ENCODE results near the gene NFILZ.

The NFILZ gene

DNA sequence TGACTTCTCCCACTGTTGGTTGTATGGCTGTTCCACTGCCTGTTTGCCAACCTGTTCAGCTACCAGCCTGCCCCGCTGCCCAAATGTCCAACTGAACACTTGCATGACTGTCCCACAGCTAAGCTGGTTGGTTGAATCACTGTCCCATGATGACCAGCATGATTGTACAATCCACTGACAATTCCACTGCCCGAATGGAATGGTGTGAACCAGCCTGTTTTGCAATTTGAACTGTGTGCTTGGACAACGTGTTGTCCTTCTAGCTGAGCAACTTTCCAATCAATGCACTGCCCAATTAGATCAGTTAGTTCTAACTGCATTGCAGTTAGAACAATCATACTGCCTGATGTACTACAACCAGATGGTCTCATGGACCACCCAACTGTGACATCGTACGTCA lies 28.6 kb upstream of the NFILZ start:
- no peak for TF ChIP-seq JUND (IDR thresholded peaks at IDR 0.05; ENCODE audit: low read depth)
- peak in 1 of 2 experiments; percentile 56 for DNase-seq (ENCODE audit: low read depth in 1 of 2, low spot score in 1 of 2)
- in situ Hi-C loops (cut with HindIII; ENCODE audit: low pct_unique_long_range_greater_than_20kb, low sequenced_read_pairs) = no loop called here

DNA sequence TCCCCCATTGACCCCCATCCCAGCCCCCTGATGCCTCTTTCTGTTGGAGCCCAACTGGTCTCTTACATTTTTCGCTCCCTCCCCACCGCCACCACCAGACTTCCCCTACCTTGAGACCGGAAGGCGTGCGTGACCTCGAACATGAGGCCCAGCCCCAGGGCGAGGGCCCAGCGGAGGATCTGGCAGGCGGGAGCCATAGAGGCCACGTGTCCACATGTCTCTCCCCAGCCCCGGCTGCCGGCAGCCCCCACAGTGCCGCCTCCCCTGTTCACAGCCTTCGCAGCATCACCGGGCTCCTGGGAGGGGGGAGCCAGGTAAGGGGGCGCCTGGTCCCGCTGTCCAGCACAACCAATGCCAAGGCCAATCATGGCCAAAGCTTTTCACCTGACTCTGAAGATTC lies 24.9 kb upstream of the NFILZ start:
- TF ChIP-seq JUND (IDR thresholded peaks at IDR 0.05; ENCODE audit: low read depth) = no peak
- in situ Hi-C loops (cut with HindIII; ENCODE audit: low pct_unique_long_range_greater_than_20kb, low sequenced_read_pairs) = no loop called here
- no peak for DNase-seq (ENCODE audit: low read depth in 1 of 2, low spot score in 1 of 2)

DNA sequence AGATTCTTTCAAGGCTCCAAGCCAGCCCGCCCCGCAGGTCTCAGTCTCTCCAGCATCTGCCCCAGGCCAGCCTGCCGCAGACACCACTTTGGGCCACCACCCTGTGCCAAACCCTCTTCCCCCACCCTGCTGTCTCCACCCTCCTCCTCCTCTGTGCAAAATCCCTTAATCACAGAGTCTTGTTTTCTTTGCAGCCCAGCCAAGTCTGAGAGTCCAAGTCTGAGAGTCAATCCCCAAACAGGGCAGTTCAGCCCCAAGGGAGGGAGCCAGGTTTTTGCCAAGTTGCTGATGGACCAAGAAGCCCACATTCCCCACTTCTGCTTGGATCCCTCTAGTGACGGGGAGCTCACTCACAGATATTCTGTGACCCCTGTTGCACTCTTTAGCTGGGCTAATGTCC lies 23.0 kb upstream of the NFILZ start:
- in situ Hi-C loops (cut with HindIII; ENCODE audit: low pct_unique_long_range_greater_than_20kb, low sequenced_read_pairs) = no loop called here
- TF ChIP-seq JUND (IDR thresholded peaks at IDR 0.05; ENCODE audit: low read depth) = no peak
- DNase-seq (ENCODE audit: low read depth in 1 of 2, low spot score in 1 of 2) = no peak

DNA sequence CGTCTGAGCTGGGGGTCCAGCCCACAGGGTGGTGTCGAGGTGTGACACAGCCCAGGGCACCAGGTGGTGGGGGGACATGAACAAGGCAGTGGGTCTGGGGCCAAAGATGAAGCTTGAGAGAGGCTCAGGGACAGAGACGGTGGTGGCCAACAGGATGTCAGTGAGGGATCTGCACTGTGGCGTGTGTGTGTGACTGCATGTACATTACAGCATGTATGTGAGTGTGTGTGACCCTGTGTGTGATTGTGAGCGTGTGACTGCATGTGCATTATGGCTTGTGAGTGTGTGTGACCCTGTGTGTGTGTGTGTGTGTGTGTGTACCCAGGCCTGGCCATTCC lies 21.5 kb upstream of the NFILZ start:
- in situ Hi-C loops (cut with HindIII; ENCODE audit: low pct_unique_long_range_greater_than_20kb, low sequenced_read_pairs) = no loop called here
- no peak for TF ChIP-seq JUND (IDR thresholded peaks at IDR 0.05; ENCODE audit: low read depth)
- DNase-seq (ENCODE audit: low read depth in 1 of 2, low spot score in 1 of 2) = no peak

DNA sequence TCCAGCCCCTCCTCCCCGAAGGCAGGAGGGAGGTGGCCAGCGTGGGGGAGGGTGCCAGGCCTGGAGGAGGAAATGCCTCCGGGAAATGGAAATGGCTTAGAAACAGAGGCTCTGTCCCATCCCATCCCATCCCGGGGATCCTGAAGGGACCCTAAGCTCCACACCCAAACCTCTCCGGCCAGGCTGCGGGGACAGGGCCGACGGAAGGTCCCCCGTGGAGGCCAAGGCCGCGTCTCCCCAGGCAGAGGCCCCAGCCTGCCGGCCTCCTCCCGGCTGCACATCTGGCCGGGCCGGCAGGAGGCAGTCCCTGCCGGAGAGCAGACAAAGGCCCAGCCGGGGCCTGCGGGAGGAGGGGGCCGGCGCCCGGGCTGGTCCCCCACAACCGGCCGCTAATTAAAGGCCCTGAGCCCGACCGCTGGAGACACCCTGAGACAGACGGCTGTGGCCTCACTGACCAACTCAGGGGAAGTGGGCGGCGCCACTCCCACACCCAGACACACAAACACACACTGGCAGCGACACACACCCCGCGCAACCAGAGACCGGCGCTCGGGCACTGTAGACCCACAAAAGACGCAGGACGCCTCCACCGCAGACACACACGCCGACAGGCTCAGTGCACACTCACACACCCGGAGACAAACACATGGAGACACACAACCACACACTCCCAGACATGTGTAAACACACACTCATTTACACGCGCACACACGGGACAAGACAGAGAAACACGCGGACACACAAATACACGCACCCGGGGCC lies 21.0 kb upstream of the NFILZ start:
- in situ Hi-C loops (cut with HindIII; ENCODE audit: low pct_unique_long_range_greater_than_20kb, low sequenced_read_pairs) = no loop called here

DNA sequence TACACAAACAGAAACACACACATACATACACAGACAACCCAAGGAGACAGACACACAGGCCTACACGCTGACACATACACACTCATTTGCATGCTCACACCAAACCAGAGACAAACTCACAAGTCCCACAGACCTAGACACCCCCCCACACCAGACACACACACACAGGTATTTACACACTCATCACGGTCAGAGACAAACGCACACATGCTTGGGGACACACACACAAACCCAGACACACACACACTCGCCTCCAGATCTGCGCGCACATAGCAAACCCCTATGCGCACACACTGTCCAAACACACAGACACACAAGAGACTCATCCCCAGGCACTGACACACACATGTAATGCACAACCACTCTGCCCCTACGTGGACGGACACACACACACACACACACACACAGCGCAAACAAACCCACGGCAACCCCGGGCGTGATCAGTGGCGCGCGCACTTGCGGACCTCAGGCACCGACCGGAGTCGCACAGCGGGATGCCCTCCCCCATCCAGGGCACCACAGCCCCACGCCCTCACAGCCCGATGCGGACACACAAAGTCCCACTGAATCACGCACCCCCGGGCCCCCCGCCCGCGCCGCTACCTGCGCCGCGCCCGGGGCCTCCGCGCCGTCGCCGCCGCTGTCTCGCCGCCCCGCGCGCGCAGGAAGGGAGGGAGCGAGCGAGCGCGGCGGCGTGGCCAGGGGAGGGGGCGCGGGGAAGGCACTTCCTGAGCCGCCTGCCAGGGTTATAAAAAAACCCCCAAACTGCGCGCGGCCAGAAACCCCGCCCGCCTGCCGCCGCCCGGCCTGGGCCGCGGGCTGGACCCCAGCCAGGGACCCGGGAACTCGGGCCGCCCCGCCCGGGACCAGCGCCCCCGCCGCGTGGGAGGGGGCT lies 20.1 kb upstream of the NFILZ start, which contains the start of gene ADAMTS10:
Gene ADAMTS10, minus strand, starts transcription at position 675 of the 895 bp plus-strand sequence. CDS start 5,005 bp downstream, outside the sequence.
- in situ Hi-C loops (cut with HindIII; ENCODE audit: low pct_unique_long_range_greater_than_20kb, low sequenced_read_pairs) = no loop called here
- no peak for TF ChIP-seq JUND (IDR thresholded peaks at IDR 0.05; ENCODE audit: low read depth)
- DNase-seq (ENCODE audit: low read depth in 1 of 2, low spot score in 1 of 2) = peak in 1 of 2 experiments; percentile 19

More for the DNA sequence above, 21.0 kb upstream of the NFILZ start:
- no peak for TF ChIP-seq JUND (IDR thresholded peaks at IDR 0.05; ENCODE audit: low read depth)
- peak in 1 of 2 experiments; percentile 36 for DNase-seq (ENCODE audit: low read depth in 1 of 2, low spot score in 1 of 2)

DNA sequence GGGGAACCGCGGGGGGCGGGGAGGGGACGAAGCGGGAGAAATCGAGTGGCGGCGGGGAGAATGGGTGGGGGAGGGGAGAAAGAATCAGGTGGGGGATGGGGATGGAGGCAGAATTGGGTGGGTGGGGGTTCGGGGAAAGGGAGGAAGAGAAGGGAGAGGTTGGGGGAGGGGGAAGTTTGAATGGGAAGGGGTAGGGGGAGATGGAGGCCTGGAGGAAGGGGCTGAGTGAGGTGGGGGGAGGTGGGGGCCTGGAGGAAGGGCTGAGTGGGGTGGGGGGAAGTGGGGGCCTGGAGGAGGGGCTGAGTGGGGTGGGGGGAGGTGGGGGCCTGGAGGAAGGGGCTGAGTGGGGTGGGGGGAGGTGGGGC lies 19.5 kb upstream of the NFILZ start:
- in situ Hi-C loops (cut with HindIII; ENCODE audit: low pct_unique_long_range_greater_than_20kb, low sequenced_read_pairs) = no loop called here
- TF ChIP-seq JUND (IDR thresholded peaks at IDR 0.05; ENCODE audit: low read depth) = no peak
- DNase-seq (ENCODE audit: low read depth in 1 of 2, low spot score in 1 of 2) = no peak

DNA sequence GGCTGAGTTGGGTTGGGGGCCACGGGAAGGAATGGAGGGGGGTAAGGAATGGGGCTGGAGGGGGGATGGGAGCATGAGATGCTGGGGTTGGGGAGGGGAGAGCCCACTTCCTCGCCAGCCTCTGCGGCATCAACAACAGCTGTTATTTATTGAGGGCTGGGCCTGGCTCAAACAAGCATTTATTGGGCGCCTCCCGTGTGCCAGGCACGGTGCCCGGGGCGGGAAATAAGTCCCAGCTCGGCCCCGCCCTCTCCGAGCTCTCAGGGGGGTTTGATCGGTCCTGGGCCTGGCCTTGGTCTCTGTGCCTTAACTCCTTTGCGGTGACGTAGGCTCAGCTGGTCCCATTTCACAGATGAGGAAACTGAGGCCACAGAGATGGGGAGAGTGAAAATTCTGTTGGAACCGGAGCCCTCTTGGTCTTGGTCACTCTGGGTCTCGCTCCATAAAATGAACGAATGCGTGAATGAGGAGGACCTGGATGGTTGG lies 19.0 kb upstream of the NFILZ start:
- no peak for TF ChIP-seq JUND (IDR thresholded peaks at IDR 0.05; ENCODE audit: low read depth)
- no peak for DNase-seq (ENCODE audit: low read depth in 1 of 2, low spot score in 1 of 2)
- in situ Hi-C loops (cut with HindIII; ENCODE audit: low pct_unique_long_range_greater_than_20kb, low sequenced_read_pairs) = no loop called here

DNA sequence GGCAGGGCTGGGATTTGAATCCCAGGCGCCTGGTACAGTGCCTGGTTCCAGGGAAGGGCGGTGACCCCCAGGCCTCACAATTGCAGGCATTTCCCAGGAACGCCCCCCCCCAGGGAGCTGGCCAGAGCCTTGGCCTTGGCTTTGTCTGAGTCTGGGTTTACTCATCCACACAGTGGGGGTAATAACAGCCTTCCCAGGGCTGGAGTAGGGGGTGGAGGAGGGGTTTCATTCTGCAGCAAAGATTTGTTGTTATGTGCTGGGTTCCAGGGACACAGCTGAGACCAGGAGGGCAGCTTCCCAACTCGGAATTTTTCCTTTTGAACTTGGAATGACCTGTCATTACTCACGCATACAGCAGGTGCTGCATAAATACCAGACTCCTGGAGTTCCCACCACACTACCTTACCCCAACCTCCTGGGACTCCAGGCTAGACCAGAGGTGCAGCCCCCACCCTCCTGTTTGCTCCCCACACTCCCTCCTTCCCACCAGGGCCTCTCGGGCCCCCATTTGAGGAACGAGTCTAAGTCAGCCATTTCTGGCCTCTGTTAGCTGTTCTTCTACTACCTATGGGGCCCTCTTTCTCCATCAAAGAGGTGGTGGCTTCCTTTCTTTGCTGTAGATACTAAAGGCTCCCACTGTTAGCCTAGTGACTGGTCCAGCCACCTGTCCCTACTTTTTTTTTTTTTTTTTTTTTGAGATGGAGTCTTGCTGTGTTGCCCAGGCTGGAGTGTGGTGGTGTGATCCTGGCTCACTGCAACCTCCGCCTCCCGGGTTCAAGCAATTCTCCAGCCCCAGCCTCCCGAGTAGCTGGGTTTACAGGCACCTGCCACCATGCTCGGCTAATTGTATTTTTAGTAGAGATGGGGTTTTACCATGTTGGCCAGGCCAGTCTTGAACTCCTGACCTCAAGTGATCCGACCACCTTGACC lies 18.3 kb upstream of the NFILZ start:
- DNase-seq (ENCODE audit: low read depth in 1 of 2, low spot score in 1 of 2) = peak in 1 of 2 experiments; percentile 21
- in situ Hi-C loops (cut with HindIII; ENCODE audit: low pct_unique_long_range_greater_than_20kb, low sequenced_read_pairs) = no loop called here

DNA sequence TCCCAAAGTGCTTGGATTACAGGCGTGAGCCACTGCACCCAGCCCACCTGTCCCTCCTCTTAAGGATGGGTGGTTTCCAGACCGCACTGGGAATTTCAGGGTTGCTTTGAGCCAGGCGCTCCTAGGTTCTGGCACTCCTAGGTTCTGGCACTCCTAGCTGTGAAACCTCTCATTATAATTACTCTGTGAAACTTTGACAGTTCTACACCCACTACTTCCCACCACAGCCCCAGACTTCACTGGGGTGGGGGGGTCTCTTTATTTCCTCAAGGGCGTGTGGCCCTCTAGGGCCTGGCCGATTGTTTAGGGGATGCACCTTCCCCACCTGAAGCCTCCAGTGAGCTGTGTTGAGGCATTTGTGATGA lies 17.6 kb upstream of the NFILZ start:
- DNase-seq (ENCODE audit: low read depth in 1 of 2, low spot score in 1 of 2) = no peak
- in situ Hi-C loops (cut with HindIII; ENCODE audit: low pct_unique_long_range_greater_than_20kb, low sequenced_read_pairs) = no loop called here
- no peak for TF ChIP-seq JUND (IDR thresholded peaks at IDR 0.05; ENCODE audit: low read depth)

More for the DNA sequence above, 18.3 kb upstream of the NFILZ start:
- TF ChIP-seq JUND (IDR thresholded peaks at IDR 0.05; ENCODE audit: low read depth) = no peak

DNA sequence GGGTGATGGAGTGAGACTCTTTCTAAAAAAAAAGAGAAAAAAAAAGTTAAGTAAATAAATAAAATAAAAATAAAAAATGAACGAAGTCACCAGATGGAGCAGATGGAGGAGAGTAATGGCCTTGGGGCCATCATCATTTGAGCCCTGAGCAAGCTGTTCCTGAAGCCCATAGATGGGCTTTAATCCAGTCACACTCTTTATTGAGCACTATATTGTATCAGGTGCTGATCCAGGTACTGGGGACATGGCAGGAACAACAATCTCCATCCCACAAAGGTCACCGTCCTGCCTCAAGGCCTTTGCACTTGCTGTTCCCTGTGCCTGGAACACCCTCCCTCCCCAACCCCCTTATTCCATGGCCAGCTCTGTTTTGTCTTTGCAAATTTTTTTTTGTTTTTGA lies 16.0 kb upstream of the NFILZ start:
- in situ Hi-C loops (cut with HindIII; ENCODE audit: low pct_unique_long_range_greater_than_20kb, low sequenced_read_pairs) = no loop called here
- no peak for DNase-seq (ENCODE audit: low read depth in 1 of 2, low spot score in 1 of 2)
- TF ChIP-seq JUND (IDR thresholded peaks at IDR 0.05; ENCODE audit: low read depth) = no peak

DNA sequence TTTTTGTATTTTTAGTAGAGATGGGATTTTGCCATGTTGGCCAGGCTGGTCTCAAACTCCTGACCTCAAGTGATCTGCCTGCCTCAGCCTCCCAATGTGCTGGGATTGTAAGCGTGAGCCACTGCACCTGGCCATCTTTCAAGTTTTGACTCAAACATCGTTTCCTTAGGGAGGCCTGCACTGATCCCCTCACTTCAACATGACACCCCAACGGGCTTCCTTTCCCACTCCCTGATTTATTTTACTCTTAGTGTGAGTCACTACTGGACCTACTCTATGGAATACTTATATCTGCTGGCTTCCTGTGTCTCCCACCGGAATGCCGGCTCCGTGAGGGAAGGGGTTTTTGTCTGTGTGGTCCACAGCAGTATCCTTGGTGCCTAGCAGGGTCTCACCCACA lies 15.4 kb upstream of the NFILZ start:
- no peak for DNase-seq (ENCODE audit: low read depth in 1 of 2, low spot score in 1 of 2)
- no peak for TF ChIP-seq JUND (IDR thresholded peaks at IDR 0.05; ENCODE audit: low read depth)
- in situ Hi-C loops (cut with HindIII; ENCODE audit: low pct_unique_long_range_greater_than_20kb, low sequenced_read_pairs) = no loop called here

Data from T47D (cell line).